Endothelial cell of hepatic sinusoid (primary cell): ENCODE data around the gene DLGAP1.

Experiments used
- in situ Hi-C: cut with HindIII; loops from 2 replicates; pipeline ENCODE4 v1.10.0; 2017; ENCODE audit warnings: low sequenced_read_pairs

DLGAP1 gene

GRCh38 chr18:3804336-3804735 is 650.8 kb downstream of the DLGAP1 start:
- in situ Hi-C loops = no loop called here

- in situ Hi-C loops = no loop called here
These were observed 651.8 kb downstream of the DLGAP1 start for GRCh38 chr18:3803350-3803749.

- in situ Hi-C loops = loop anchor here (10.0 kb wide), 1 partner anchor 175 kb away; no protein-coding TSS in a partner anchor
These were observed 655.6 kb downstream of the DLGAP1 start for GRCh38 chr18:3799515-3799914.

GRCh38 chr18:3798032-3798431 is 657.1 kb downstream of the DLGAP1 start:
- in situ Hi-C loops = loop anchor here (10.0 kb wide), 1 partner anchor 173 kb away; no protein-coding TSS in a partner anchor

GRCh38 chr18:3796434-3796833 is 658.7 kb downstream of the DLGAP1 start:
- in situ Hi-C loops = loop anchor here (10.0 kb wide), 1 partner anchor 172 kb away; no protein-coding TSS in a partner anchor

GRCh38 chr18:3794537-3795348 is 660.4 kb downstream of the DLGAP1 start:
- in situ Hi-C loops = loop anchor here (10.0 kb wide), 1 partner anchor 170 kb away; no protein-coding TSS in a partner anchor

GRCh38 chr18:3793545-3793944 is 661.6 kb downstream of the DLGAP1 start:
- in situ Hi-C loops = loop anchor here (10.0 kb wide), 1 partner anchor 169 kb away; no protein-coding TSS in a partner anchor

- in situ Hi-C loops = loop anchor here (10.0 kb wide), 1 partner anchor 168 kb away; no protein-coding TSS in a partner anchor
These were observed 662.0 kb downstream of the DLGAP1 start for GRCh38 chr18:3793111-3793510.

- in situ Hi-C loops = loop anchor here (10.0 kb wide), 1 partner anchor 168 kb away; no protein-coding TSS in a partner anchor
These were observed 662.4 kb downstream of the DLGAP1 start for GRCh38 chr18:3792711-3793110.

GRCh38 chr18:3791238-3791637 is 663.9 kb downstream of the DLGAP1 start:
- in situ Hi-C loops = loop anchor here (10.0 kb wide), 1 partner anchor 166 kb away; no protein-coding TSS in a partner anchor

- in situ Hi-C loops = loop anchor here (10.0 kb wide), 1 partner anchor 166 kb away; no protein-coding TSS in a partner anchor
These were observed 664.4 kb downstream of the DLGAP1 start for GRCh38 chr18:3790703-3791102.

- in situ Hi-C loops = no loop called here
These were observed 665.6 kb downstream of the DLGAP1 start for GRCh38 chr18:3789525-3789924.

GRCh38 chr18:3784949-3785348 is 670.2 kb downstream of the DLGAP1 start:
- in situ Hi-C loops = no loop called here

- in situ Hi-C loops = no loop called here
These were observed 672.2 kb downstream of the DLGAP1 start for GRCh38 chr18:3782901-3783300.

- in situ Hi-C loops = no loop called here
These were observed 677.4 kb downstream of the DLGAP1 start for GRCh38 chr18:3777719-3778118.

- in situ Hi-C loops = no loop called here
These were observed 678.0 kb downstream of the DLGAP1 start for GRCh38 chr18:3777122-3777521.

- in situ Hi-C loops = no loop called here
These were observed 679.1 kb downstream of the DLGAP1 start for GRCh38 chr18:3775996-3776395.

GRCh38 chr18:3773303-3773702 is 681.8 kb downstream of the DLGAP1 start:
- in situ Hi-C loops = loop anchor here (5.0 kb wide), 1 partner anchor 66 kb away; no protein-coding TSS in a partner anchor

- in situ Hi-C loops = loop anchor here (5.0 kb wide), 1 partner anchor 64 kb away; no protein-coding TSS in a partner anchor
These were observed 683.8 kb downstream of the DLGAP1 start for GRCh38 chr18:3771121-3771971.

GRCh38 chr18:3761266-3761665 is 693.8 kb downstream of the DLGAP1 start:
- in situ Hi-C loops = no loop called here

GRCh38 chr18:3760741-3761140 is 694.4 kb downstream of the DLGAP1 start:
- in situ Hi-C loops = no loop called here
